K562 (cell line): ENCODE results near the gene EXOC7. TPM values are rescaled to one million over a fixed set of nuclear protein-coding genes. Genes with fewer than 3 reads are reported as not detected.

Experiments
- BCL6 ChIP-seq: fragments of 250-450 bp; sonication (Bioruptor Pico); IDR thresholded peaks from 2 replicates; pipeline ENCODE4 v1.4.0; 2020
- CHD2 ChIP-seq: IDR thresholded peaks from 2 replicates; pipeline ENCODE4 v1.6.1; 2011; ENCODE audit warnings: low read depth, low read length
- GATAD2A ChIP-seq: fragments of 450-650 bp; IDR thresholded peaks from 2 replicates; pipeline ENCODE4 v1.6.1; 2017
- HDAC2 ChIP-seq: fragments of 450-650 bp; IDR thresholded peaks from 2 replicates; pipeline ENCODE4 v1.6.1; 2016; ENCODE audit warnings: mild to moderate bottlenecking
- NCOA1 ChIP-seq: fragments of 450-650 bp; IDR thresholded peaks from 2 replicates; pipeline ENCODE4 v1.6.1; 2016; ENCODE audit warnings: low read depth
- NELFE ChIP-seq: IDR thresholded peaks from 2 replicates; pipeline ENCODE4 v1.6.1; 2011; ENCODE audit warnings: mild to moderate bottlenecking; ENCODE audit not compliant: insufficient read depth, insufficient read length
- NR1H2 ChIP-seq: sonication (generic); formaldehyde crosslinking; IDR thresholded peaks from 2 replicates; pipeline ENCODE4 v1.4.0; 2020; ENCODE audit warnings: mild to moderate bottlenecking, missing genetic modification reagents
- NR3C1 ChIP-seq: sonication (generic); formaldehyde crosslinking; IDR thresholded peaks from 2 replicates; pipeline ENCODE4 v1.8.1; 2022; ENCODE audit warnings: missing genetic modification reagents
- PRPF4 ChIP-seq: fragments of 200-400 bp; formaldehyde crosslinking; IDR thresholded peaks from one replicate; pipeline ENCODE4 v1.6.1; 2017; ENCODE audit warnings: low read length, low read depth, mild to moderate bottlenecking; ENCODE audit not compliant: insufficient read depth, poor library complexity, severe bottlenecking
- THRB ChIP-seq: fragments of 450-650 bp; formaldehyde crosslinking; conservative IDR thresholded peaks from 2 replicates; pipeline ENCODE4 v1.4.0; 2022; ENCODE audit warnings: mild to moderate bottlenecking, missing genetic modification characterization
- U2AF2 ChIP-seq: fragments of 200-400 bp; formaldehyde crosslinking; optimal IDR thresholded peaks from 2 replicates; pipeline ENCODE3; 2017; ENCODE audit warnings: low read depth, mild to moderate bottlenecking, low read length
- UBTF ChIP-seq, 2 experiments: IDR thresholded peaks; 2 replicates each; pipeline ENCODE4 v1.6.1; 2012; ENCODE audit warnings: improper control_type of control experiment in 2 of 2, low read depth in 2 of 2, low read length in 2 of 2, borderline replicate concordance in 1 of 2
- ZBTB49 ChIP-seq: sonication (generic); formaldehyde crosslinking; IDR thresholded peaks from 2 replicates; pipeline ENCODE4 v1.8.0; 2022; ENCODE audit warnings: missing genetic modification reagents, mild to moderate bottlenecking, borderline replicate concordance
- ZNF274 ChIP-seq: IDR thresholded peaks from 2 replicates; pipeline ENCODE4 v1.6.1; 2011; ENCODE audit warnings: low read depth, mild to moderate bottlenecking, low read length, moderate library complexity, borderline replicate concordance
- ZNF551 ChIP-seq: fragments of 250-450 bp; sonication (Bioruptor Pico); IDR thresholded peaks from 2 replicates; pipeline ENCODE4 v1.5.0; 2021; ENCODE audit warnings: mild to moderate bottlenecking, moderate library complexity
- polyA plus RNA-seq, 8 experiments: library from polyadenylated mRNA; depleted of rRNA in 4 of 8; stranded (reverse) in 5 of 8; unstranded in 3 of 8; fragments of >200 nt; fragmentation: Nextera tagmentation in 2 of 8; fragmentation: Illumina TruSeq in 1 of 8; extraction: Ambion mirVana in 2 of 8; extraction: Trizol in 1 of 8; gene quantifications; 2 replicates each; pipeline versions ENCODE4 v1.2.1 to v1.2.3, GENCODE V29; 2011 to 2014; ENCODE audit warnings: inconsistent platforms in 1 of 8, missing spikeins in 1 of 8
- total RNA-seq, 7 experiments: library from RNA; depleted of rRNA in 6 of 7; stranded (reverse); fragments of >200 nt in 6 of 7; fragmentation: Illumina TruSeq in 2 of 7; extraction: Trizol in 2 of 7; gene quantifications; 2 replicates each; pipeline versions ENCODE4 v1.2.1 to v1.2.3, GENCODE V29; 2011 to 2021; ENCODE audit warnings: low replicate concordance in 1 of 7
- TF ChIP-seq, protein P1 (sequence below): sonication (generic); formaldehyde crosslinking; IDR thresholded peaks from 2 replicates; pipeline ENCODE4 v1.9.0; 2022; ENCODE audit warnings: mild to moderate bottlenecking, missing genetic modification reagents
- TF ChIP-seq, protein P2 (sequence below): fragments of 450-650 bp; IDR thresholded peaks from 2 replicates; pipeline ENCODE4 v1.6.1; 2016; ENCODE audit warnings: missing biosample characterization, missing genetic modification characterization
- TF ChIP-seq, protein P3 (sequence below): sonication (generic); formaldehyde crosslinking; IDR thresholded peaks from 2 replicates; pipeline ENCODE4 v1.9.0; 2022; ENCODE audit warnings: mild to moderate bottlenecking, missing genetic modification reagents

The EXOC7 gene
- total and polyA plus RNA-seq, 9 of the 15 experiments (the other 6 are each of a cell fraction or from before 2014, with no cell fraction given): 18.6 to 57.0 (median 35.0) TPM

DNA sequence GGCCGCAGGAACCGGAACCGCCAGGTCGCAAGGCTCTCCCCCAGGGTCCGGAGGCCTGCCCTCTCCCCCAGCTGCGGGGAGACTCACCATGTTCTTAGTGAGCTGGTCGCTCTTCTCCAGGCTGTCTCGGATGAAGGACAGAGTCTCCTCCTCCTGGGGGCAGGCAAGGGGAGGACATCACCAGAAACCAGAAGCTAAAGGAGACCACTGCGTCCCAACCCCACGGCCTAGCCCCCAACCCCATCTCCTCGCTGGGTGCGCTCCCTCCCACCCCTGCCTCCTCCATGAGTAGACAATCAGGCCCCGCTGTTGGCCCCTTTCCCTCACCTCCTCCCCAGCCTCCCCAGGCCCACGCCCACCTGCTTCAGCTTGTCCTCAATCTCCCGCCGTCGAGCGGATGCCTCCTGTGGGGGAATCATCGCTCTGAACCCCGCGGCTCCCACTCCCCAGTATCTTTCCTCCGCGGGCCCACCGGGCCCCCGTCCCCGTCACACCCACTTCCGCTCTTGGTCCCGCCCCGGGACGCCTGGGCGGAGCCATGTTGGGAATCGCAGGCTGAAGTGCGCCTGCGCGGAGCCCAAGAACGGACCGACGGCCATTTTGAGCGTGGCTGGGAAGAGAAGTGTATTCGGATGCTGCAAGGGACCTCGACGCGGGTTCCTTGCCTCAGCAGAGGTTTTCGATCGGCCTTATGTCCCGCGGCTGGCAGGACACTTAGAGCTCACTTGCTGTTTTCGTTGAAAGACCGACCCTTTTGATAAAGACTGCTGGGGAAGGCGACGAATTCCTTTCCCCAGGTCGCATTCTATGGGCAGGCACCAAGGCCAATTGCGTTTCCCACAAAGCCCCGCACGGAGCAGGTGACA is at the start of gene EXOC7 (continued):
- TF ChIP-seq, protein P1, sequence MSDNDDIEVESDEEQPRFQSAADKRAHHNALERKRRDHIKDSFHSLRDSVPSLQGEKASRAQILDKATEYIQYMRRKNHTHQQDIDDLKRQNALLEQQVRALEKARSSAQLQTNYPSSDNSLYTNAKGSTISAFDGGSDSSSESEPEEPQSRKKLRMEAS (CRISPR knock-in tag): no peak
- TF ChIP-seq PRPF4 (no peak), BCL6 (CRISPR knock-in tag) (no peak), HDAC2 (no peak; the same call in 1 of the 2 replicates), NCOA1 (0 out of 2 replicates have a peak, but pooled peaks have one; percentile 25), NELFE (no peak), CHD2 (no peak), UBTF (IDR thresholded peaks at IDR 0.05; ENCODE audit: borderline replicate concordance in 1 of 2, low read depth in 2 of 2, low read length in 2 of 2) (0 out of 4 replicates have a peak, but pooled peaks of 1 of the 2 experiments have one; percentile 15), ZNF551 (CRISPR knock-in tag) (no peak), ZBTB49 (CRISPR knock-in tag) (no peak), THRB (CRISPR knock-in tag) (peak; percentile 24; the same call in 1 of the 2 replicates), U2AF2 (no peak), NR1H2 (CRISPR knock-in tag) (no peak), NR3C1 (CRISPR knock-in tag) (no peak), ZNF274 (no peak), GATAD2A (0 out of 2 replicates have a peak, but pooled peaks have one; percentile 18)
- TF ChIP-seq, protein P2, sequence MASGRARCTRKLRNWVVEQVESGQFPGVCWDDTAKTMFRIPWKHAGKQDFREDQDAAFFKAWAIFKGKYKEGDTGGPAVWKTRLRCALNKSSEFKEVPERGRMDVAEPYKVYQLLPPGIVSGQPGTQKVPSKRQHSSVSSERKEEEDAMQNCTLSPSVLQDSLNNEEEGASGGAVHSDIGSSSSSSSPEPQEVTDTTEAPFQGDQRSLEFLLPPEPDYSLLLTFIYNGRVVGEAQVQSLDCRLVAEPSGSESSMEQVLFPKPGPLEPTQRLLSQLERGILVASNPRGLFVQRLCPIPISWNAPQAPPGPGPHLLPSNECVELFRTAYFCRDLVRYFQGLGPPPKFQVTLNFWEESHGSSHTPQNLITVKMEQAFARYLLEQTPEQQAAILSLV (tag): no peak
- TF ChIP-seq, protein P3, sequence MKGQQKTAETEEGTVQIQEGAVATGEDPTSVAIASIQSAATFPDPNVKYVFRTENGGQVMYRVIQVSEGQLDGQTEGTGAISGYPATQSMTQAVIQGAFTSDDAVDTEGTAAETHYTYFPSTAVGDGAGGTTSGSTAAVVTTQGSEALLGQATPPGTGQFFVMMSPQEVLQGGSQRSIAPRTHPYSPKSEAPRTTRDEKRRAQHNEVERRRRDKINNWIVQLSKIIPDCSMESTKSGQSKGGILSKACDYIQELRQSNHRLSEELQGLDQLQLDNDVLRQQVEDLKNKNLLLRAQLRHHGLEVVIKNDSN (CRISPR knock-in tag): peak; percentile 41; the same call in 1 of the 2 replicates
